Keratinocyte (primary cell): ENCODE measurements around the gene ZDHHC21. TPM values are rescaled to one million over a fixed set of nuclear protein-coding genes. Genes with fewer than 3 reads are reported as not detected.

Experiments
- DNase-seq: peaks from one replicate; pipeline ENCODE4 v3.0.0-alpha.2; 2011; ENCODE audit warnings: low read depth, missing footprints, low spot score
- FAIRE-seq: peaks from 2 replicates; lab custom pipeline; 2011; peaks lifted over from hg19 to GRCh38; lab: Jason Lieb, UNC
- H2AFZ ChIP-seq: 2 replicates; pipeline ENCODE4 v1.6.0; 2012; ENCODE audit warnings: low read length, control low read depth, inconsistent platforms; ENCODE audit not compliant: control insufficient read depth
- H3K27ac ChIP-seq: 2 replicates; pipeline ENCODE4 v1.5.1; 2011; ENCODE audit warnings: low read length; ENCODE audit not compliant: control insufficient read depth, insufficient read depth
- H3K27me3 ChIP-seq: 3 replicates; pipeline ENCODE4 v1.6.0; 2011; ENCODE audit warnings: low read length; ENCODE audit not compliant: control insufficient read depth, insufficient read depth; ENCODE audit errors: extremely low read depth
- H3K36me3 ChIP-seq, 2 experiments: 2 replicates in 1 of 2; 3 replicates in 1 of 2; pipeline ENCODE4 v1.5.1; 2011; ENCODE audit warnings: low read length in 2 of 2, mild to moderate bottlenecking in 1 of 2; ENCODE audit not compliant: control insufficient read depth in 2 of 2, insufficient read depth in 2 of 2; ENCODE audit errors: extremely low read depth in 1 of 2
- H3K4me1 ChIP-seq: 3 replicates; pipeline ENCODE4 v1.5.1; 2011; ENCODE audit warnings: low read length; ENCODE audit not compliant: control insufficient read depth, insufficient read depth; ENCODE audit errors: extremely low read depth
- H3K4me2 ChIP-seq: 3 replicates; pipeline ENCODE4 v1.6.0; 2011; ENCODE audit warnings: low read depth, low read length; ENCODE audit not compliant: control insufficient read depth, insufficient read depth; ENCODE audit errors: extremely low read depth
- H3K4me3 ChIP-seq, 3 experiments: fragments of 200-600 bp in 1 of 3; sonication (generic) in 1 of 3; 2 replicates in 2 of 3; 3 replicates in 1 of 3; pipeline ENCODE4 v1.5.1; 2011 to 2016; ENCODE audit warnings: low read length in 3 of 3, mild to moderate bottlenecking in 3 of 3, control low read depth in 2 of 3, inconsistent platforms in 1 of 3, low read depth in 1 of 3, mixed read lengths in 1 of 3, mixed run types in 1 of 3, moderate library complexity in 1 of 3; ENCODE audit not compliant: control insufficient read depth in 2 of 3, insufficient read depth in 2 of 3; ENCODE audit errors: extremely low read depth in 1 of 3
- H3K79me2 ChIP-seq: 2 replicates; pipeline ENCODE4 v1.6.0; 2012; ENCODE audit warnings: low read length; ENCODE audit not compliant: control insufficient read depth, insufficient read depth
- H3K9ac ChIP-seq: 3 replicates; pipeline ENCODE4 v1.6.0; 2011; ENCODE audit warnings: low read length; ENCODE audit not compliant: control insufficient read depth, insufficient read depth; ENCODE audit errors: extremely low read depth
- H3K9me1 ChIP-seq: 3 replicates; pipeline ENCODE4 v1.6.0; 2011; ENCODE audit warnings: low read length; ENCODE audit not compliant: control insufficient read depth, insufficient read depth; ENCODE audit errors: extremely low read depth
- H3K9me3 ChIP-seq: 2 replicates; pipeline ENCODE4 v1.5.1; 2012; ENCODE audit warnings: low read depth, low read length; ENCODE audit not compliant: control insufficient read depth
- H4K20me1 ChIP-seq: 3 replicates; pipeline ENCODE4 v1.6.0; 2011; ENCODE audit warnings: low read length; ENCODE audit not compliant: control insufficient read depth, insufficient read depth; ENCODE audit errors: extremely low read depth
- EZH2 ChIP-seq: IDR thresholded peaks from one replicate; pipeline ENCODE4 v1.6.1; 2012; ENCODE audit warnings: inconsistent platforms, mild to moderate bottlenecking, low read length, moderate library complexity
- dilution Hi-C: fragments of 300-500 bp; cut with MboI; formaldehyde crosslinking; loops from one replicate; pipeline ENCODE4 v1.7.0; 2020; ENCODE audit warnings: low sequenced_read_pairs; ENCODE audit not compliant: extremely low pct_ligation_motif_present
- polyA plus RNA-seq, 5 experiments: library from polyadenylated mRNA; depleted of rRNA in 3 of 5; stranded (reverse) in 3 of 5; stranded (forward) in 1 of 5; unstranded in 1 of 5; fragments of >200 nt; gene quantifications; 1 replicate in 1 of 5; 2 replicates in 3 of 5; 3 replicates in 1 of 5; pipeline versions ENCODE4 v1.2.1 to v1.2.3, GENCODE V29; 2011 to 2012; ENCODE audit warnings: missing spikeins in 2 of 5, low read depth in 1 of 5, low replicate concordance in 1 of 5
- TF ChIP-seq, protein P1 (sequence below), 3 experiments: IDR thresholded peaks in 1 of 3; conservative IDR thresholded peaks in 1 of 3; optimal IDR thresholded peaks in 1 of 3; 2 replicates in 2 of 3; 3 replicates in 1 of 3; pipeline versions ENCODE3 to v1.5.1; 2011; ENCODE audit warnings: low read length in 3 of 3, mild to moderate bottlenecking in 3 of 3, moderate library complexity in 2 of 3, control low read depth in 1 of 3, inconsistent platforms in 1 of 3; ENCODE audit not compliant: insufficient read depth in 2 of 3; ENCODE audit errors: extremely low read depth in 1 of 3

Gene ZDHHC21
- polyA plus RNA-seq, 1 donor (not counting 4 experiments of a cell fraction or from before 2014, with no cell fraction given): 4.2 TPM

DNA sequence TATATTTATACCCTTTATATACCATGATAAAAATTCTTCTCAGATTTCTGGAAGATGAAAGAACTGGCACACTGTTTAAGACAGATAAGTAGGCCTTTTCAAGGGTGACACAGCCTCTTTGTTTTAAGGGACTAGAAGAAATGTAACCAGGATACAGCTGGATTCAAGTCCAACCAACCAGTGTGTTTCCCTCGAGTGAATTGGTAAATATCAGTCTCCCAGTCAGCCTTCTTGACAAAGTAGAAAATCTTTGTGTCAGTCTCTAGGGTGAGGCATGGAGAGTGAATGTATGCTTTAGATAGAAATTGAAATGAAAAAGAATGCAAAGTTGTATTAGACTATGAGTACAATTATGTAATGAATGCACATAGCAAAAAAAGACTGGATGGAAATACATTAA, 119.1 kb downstream of the ZDHHC21 start:
- dilution Hi-C loops: no loop called here
- Histone ChIP-seq H3K9me3 (no peaks in the 10 kb centered on the region), H3K27me3 (no peaks in the 10 kb centered on the region), H3K27ac (no peak overlapping the region), H3K9me1 (no peaks in the 10 kb centered on the region), H3K9ac (no peak overlapping the region), H2AFZ (no peak overlapping the region), H4K20me1 (no peaks in the 10 kb centered on the region), H3K36me3 (no peaks in the 10 kb centered on the region), H3K4me1 (no peaks in the 10 kb centered on the region), H3K4me2 (no peak overlapping the region), H3K4me3 (no peak overlapping the region), H3K79me2 (no peaks in the 10 kb centered on the region)
- FAIRE-seq (no peak), DNase-seq (no peak)
- TF ChIP-seq, protein P1, sequence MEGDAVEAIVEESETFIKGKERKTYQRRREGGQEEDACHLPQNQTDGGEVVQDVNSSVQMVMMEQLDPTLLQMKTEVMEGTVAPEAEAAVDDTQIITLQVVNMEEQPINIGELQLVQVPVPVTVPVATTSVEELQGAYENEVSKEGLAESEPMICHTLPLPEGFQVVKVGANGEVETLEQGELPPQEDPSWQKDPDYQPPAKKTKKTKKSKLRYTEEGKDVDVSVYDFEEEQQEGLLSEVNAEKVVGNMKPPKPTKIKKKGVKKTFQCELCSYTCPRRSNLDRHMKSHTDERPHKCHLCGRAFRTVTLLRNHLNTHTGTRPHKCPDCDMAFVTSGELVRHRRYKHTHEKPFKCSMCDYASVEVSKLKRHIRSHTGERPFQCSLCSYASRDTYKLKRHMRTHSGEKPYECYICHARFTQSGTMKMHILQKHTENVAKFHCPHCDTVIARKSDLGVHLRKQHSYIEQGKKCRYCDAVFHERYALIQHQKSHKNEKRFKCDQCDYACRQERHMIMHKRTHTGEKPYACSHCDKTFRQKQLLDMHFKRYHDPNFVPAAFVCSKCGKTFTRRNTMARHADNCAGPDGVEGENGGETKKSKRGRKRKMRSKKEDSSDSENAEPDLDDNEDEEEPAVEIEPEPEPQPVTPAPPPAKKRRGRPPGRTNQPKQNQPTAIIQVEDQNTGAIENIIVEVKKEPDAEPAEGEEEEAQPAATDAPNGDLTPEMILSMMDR (optimal IDR thresholded peaks at IDR 0.05 in 1 of 3, IDR thresholded peaks at IDR 0.05 in 1 of 3, conservative IDR thresholded peaks at IDR 0.05 in 1 of 3; ENCODE audit: extremely low read depth in 1 of 3, insufficient read depth in 2 of 3, low read length in 3 of 3): no peak
- TF ChIP-seq EZH2: no peak

DNA sequence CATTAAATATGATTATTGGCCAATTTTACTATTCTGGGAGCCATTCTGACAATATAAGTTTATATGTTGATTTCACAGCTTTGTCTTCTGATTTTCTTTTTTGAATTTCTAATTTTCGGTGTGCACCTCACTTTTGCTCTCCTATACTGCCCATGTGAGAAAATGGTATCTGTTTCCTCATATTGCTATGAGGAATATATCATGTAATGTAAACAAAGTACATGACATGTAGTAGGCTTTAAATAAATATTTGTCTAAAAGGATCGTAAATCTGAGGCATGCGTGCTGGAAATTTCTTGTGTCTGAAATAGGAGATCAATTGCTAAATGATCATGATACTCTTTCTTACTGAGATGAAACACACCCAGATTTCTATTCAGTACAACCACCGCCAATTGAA, 119.9 kb downstream of the ZDHHC21 start:
- no peaks in the 10 kb centered on the region for H3K79me2 ChIP-seq

More for the DNA sequence above, 119.9 kb downstream of the ZDHHC21 start:
- no peak for FAIRE-seq
- no peak overlapping the region for H3K9ac ChIP-seq
- H3K4me3 ChIP-seq: no peak overlapping the region
- no peak overlapping the region for H3K27ac ChIP-seq
- no peaks in the 10 kb centered on the region for H3K9me3 ChIP-seq
- H3K4me2 ChIP-seq: no peak overlapping the region
- dilution Hi-C loops: no loop called here
- H3K9me1 ChIP-seq: no peaks in the 10 kb centered on the region
- no peaks in the 10 kb centered on the region for H3K36me3 ChIP-seq
- H4K20me1 ChIP-seq: no peaks in the 10 kb centered on the region
- H3K4me1 ChIP-seq: no peaks in the 10 kb centered on the region
- no peak overlapping the region for H2AFZ ChIP-seq
- H3K27me3 ChIP-seq: no peaks in the 10 kb centered on the region
- TF ChIP-seq, protein P1 (optimal IDR thresholded peaks at IDR 0.05 in 1 of 3, IDR thresholded peaks at IDR 0.05 in 1 of 3, conservative IDR thresholded peaks at IDR 0.05 in 1 of 3; ENCODE audit: extremely low read depth in 1 of 3, insufficient read depth in 2 of 3, low read length in 3 of 3): no peak
- no peak for TF ChIP-seq EZH2
- no peak for DNase-seq
